Peyer's patch (tissue), 4 donors: ENCODE measurements around the gene POLR3A.

Experiments
- CTCF ChIP-seq, 6 experiments: fragments of 450-650 bp in 4 of 6; fragments of 200-600 bp in 2 of 6; sonication (generic) in 1 of 6; IDR thresholded peaks; one replicate each; pipeline ENCODE4 v1.5.1; 2017 to 2019; ENCODE audit warnings: antibody characterized with exemption in 6 of 6, mild to moderate bottlenecking in 3 of 6, moderate library complexity in 1 of 6
- POLR2A ChIP-seq, 2 donors: fragments of 450-650 bp; IDR thresholded peaks; one replicate each; pipeline ENCODE4 v1.5.1; 2017; ENCODE audit warnings: antibody characterized with exemption in 2 of 2, mild to moderate bottlenecking in 2 of 2, moderate library complexity in 2 of 2

- no peak for TF ChIP-seq CTCF (IDR thresholded peaks at IDR 0.05)
- no peak for TF ChIP-seq POLR2A (IDR thresholded peaks at IDR 0.05)
Observed at GRCh38 chr10:77964811-77965210, 64.5 kb downstream of the POLR3A start.
